Stimulated activated CD8-positive, alpha-beta memory T cell treated with anti-CD3 and anti-CD28 coated beads, Interleukin-4, amount 100 ng/mL, for 1 hour (primary cell): ENCODE results near the gene ALOX5AP.
"Not testable (repeated sequence)": the region's sequence is repeated elsewhere in the genome, so short reads cannot be mapped to it uniquely, and the experiment has no call there.

ENCODE experiments used
- DNase-seq, 2 donors: peaks; one replicate each; pipeline ENCODE4 v3.0.0-alpha.2; 2020; ENCODE audit warnings: low read depth in 2 of 2, low spot score in 1 of 2

The ALOX5AP gene

GRCh38 chr13:30737511-30738337, 2.4 kb downstream of the ALOX5AP start:
- DNase-seq, result no peak

- no peak for DNase-seq
Observed at GRCh38 chr13:30738526-30739236, 3.3 kb downstream of the ALOX5AP start.

- DNase-seq, result no peak
Observed at GRCh38 chr13:30739237-30739528, 3.8 kb downstream of the ALOX5AP start.

GRCh38 chr13:30739761-30740642, 4.7 kb downstream of the ALOX5AP start:
- peak in 1 of 2 donors; percentile 34 for DNase-seq

GRCh38 chr13:30742901-30743300, 7.6 kb downstream of the ALOX5AP start:
- DNase-seq, result no peak

GRCh38 chr13:30743319-30744055, 8.1 kb downstream of the ALOX5AP start:
- no peak for DNase-seq

- peak; percentile 71 to 76 for DNase-seq
Observed at GRCh38 chr13:30744056-30744680, 8.8 kb downstream of the ALOX5AP start.

GRCh38 chr13:30744681-30745077, 9.3 kb downstream of the ALOX5AP start:
- no peak for DNase-seq

GRCh38 chr13:30745906-30746686, 10.8 kb downstream of the ALOX5AP start:
- DNase-seq, result no peak

- DNase-seq, result no peak
Observed at GRCh38 chr13:30746791-30747190, 11.4 kb downstream of the ALOX5AP start.

- DNase-seq, result not testable (repeated sequence)
Observed at GRCh38 chr13:30747845-30748244, 12.5 kb downstream of the ALOX5AP start.

- DNase-seq, result no peak
Observed at GRCh38 chr13:30748717-30749116, 13.4 kb downstream of the ALOX5AP start.

- no peak for DNase-seq
Observed at GRCh38 chr13:30750036-30750435, 14.7 kb downstream of the ALOX5AP start.

GRCh38 chr13:30751183-30751933, 16.0 kb downstream of the ALOX5AP start:
- DNase-seq, result no peak

- no peak for DNase-seq
Observed at GRCh38 chr13:30752201-30752797, 17.0 kb downstream of the ALOX5AP start.

GRCh38 chr13:30753030-30753616, 17.8 kb downstream of the ALOX5AP start:
- DNase-seq, result no peak

GRCh38 chr13:30755678-30756077, 20.3 kb downstream of the ALOX5AP start:
- DNase-seq, result no peak

GRCh38 chr13:30757026-30757742, 21.8 kb downstream of the ALOX5AP start:
- DNase-seq, result no peak
